ENCODE results near the gene PIR. TPM values are rescaled to one million over a fixed set of nuclear protein-coding genes. Genes with fewer than 3 reads are reported as not detected.

The PIR gene
- under 1 TPM in 1 of 5 donors, not detected in 4; 0.51 TPM for total RNA-seq
- total RNA-seq (2013): not detected
- 0 to 3.5 (median 0.06) reads per million in 29 experiments for total RNA-seq

DNA sequence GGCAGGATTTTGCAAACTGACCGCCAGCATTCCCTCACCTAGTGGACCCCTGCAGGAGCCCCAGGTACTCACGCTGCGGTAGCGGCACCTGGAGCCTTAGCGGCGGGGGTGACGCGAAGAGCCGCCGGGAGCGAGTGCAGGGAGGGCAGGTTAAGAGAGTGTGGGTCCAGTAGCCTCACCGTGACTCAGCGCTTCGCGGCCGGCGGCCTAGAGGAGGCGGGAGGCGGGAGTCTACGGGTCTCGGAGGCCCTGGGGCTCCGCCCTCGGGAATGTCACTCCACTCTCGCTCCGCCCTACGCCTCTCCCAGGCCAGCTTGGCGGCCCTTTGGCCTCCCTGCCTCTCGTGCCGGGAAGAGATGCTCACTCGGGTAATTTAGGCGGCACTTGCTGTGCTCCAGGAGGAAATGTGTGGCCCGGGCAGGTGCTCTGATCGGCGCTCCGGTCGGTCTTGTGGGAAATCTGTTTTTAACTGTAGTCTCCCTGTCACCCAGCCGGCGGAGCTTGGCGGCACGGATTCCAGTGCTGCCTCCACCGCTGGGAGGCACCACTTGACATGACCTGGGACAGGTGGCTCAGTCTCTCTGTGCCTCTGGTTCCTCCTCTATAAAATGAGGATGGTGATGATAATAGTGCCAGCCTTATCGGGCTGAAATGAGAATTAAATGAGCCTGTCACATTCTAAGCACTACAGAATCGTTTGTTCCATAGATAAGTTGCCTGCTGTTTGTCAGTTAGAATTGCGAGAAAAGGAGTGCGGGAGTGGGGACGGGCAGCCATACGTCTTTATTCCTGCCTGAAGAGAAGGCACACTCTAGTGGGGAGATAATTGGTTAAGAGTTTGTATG lies at the start of gene PIR:
Gene PIR, minus strand, starts transcription at position 216 of the 845 bp plus-strand sequence. CDS start 2,076 bp downstream, outside the sequence.
- DNase-seq: peak in 31 of 35 experiments; percentile 0 to 42 (median 9)
- H3K27me3 ChIP-seq (replicated peaks in 1 of 2; ENCODE audit: control insufficient read depth in 2 of 2, extremely low read depth in 1 of 2, insufficient read depth in 2 of 2, low read length in 1 of 2): peaks cover 0 to 4% of the 10 kb centered on the region in 2 experiments
- Mint-ChIP-seq H3K27ac (no peak within 1 kb of the TSS), H3K4me1 (peaks cover 7 to 19% (median 10%) of the 10 kb centered on the region in 3 donors), H3K4me3 (peak within 1 kb of the TSS; percentile 71 to 79 (median 73)), H3K36me3 (no peaks in the 10 kb centered on the region), H3K27me3 (peaks cover 7 to 45% of the 10 kb centered on the region in 2 donors), H3K9me3 (no peaks in the 10 kb centered on the region)
- no peaks in the 10 kb centered on the region for H3K9me3 ChIP-seq
- ATAC-seq (replicated peaks in 1 of 4): peak; percentile 52 to 88 (median 77)
- H3K4me1 ChIP-seq (ENCODE audit: control insufficient read depth in 1 of 2, extremely low read depth in 1 of 2, insufficient read depth in 2 of 2, low read length in 2 of 2): peaks cover 0 to 9% of the 10 kb centered on the region in 2 experiments
- H3K27ac ChIP-seq (ENCODE audit: low read length): no peak within 1 kb of the TSS
- ChIA-PET CTCF (no interaction called here), POLR2A (no interaction called here)
- no peaks in the 10 kb centered on the region for H3K36me3 ChIP-seq (ENCODE audit: control insufficient read depth in 2 of 2, extremely low read depth in 1 of 2, insufficient read depth in 1 of 2, low read length in 1 of 2)
- WGBS (ENCODE audit: insufficient coverage): 12% methylated on average over 12 of the region's 47 CpGs
- H3K4me3 ChIP-seq (ENCODE audit: control insufficient read depth in 1 of 2, extremely low read depth in 1 of 2, low read length in 1 of 2): peak within 1 kb of the TSS; percentile 44 to 48

DNA sequence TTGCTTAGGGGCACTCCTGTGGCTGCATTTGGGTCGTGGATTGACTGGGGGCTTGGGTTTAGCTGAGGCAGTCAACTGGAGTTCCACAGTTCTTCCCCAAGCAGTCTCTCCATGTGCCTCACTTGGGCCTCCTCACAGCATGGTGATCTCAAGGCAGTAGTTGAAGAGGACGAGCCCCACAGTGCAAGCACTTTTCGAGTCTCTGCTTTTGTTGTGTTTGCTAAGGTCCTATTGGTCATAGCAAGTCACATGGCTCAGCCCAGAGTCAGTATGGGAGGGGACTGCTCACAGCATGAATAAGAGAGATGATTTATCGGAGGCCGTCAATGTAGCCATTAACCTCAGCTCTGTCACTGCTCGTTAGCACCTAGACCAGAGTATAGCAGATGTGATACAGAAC lies 37.2 kb upstream of the PIR start:
- Histone ChIP-seq H3K27ac (ENCODE audit: low read length) (no peak overlapping the region), H3K27me3 (replicated peaks in 1 of 2; ENCODE audit: control insufficient read depth in 2 of 2, extremely low read depth in 1 of 2, insufficient read depth in 2 of 2, low read length in 1 of 2) (peaks cover 0 to 2% of the 10 kb centered on the region in 2 experiments), H3K36me3 (ENCODE audit: control insufficient read depth in 2 of 2, extremely low read depth in 1 of 2, insufficient read depth in 1 of 2, low read length in 1 of 2) (no peaks in the 10 kb centered on the region), H3K4me1 (ENCODE audit: control insufficient read depth in 1 of 2, extremely low read depth in 1 of 2, insufficient read depth in 2 of 2, low read length in 2 of 2) (no peaks in the 10 kb centered on the region), H3K9me3 (no peaks in the 10 kb centered on the region), H3K4me3 (ENCODE audit: control insufficient read depth in 1 of 2, extremely low read depth in 1 of 2, low read length in 1 of 2) (no peak overlapping the region)
- Mint-ChIP-seq H3K27me3 (peaks cover 0 to 48% of the 10 kb centered on the region in 2 donors), H3K4me1 (no peaks in the 10 kb centered on the region), H3K27ac (no peak overlapping the region), H3K36me3 (no peaks in the 10 kb centered on the region), H3K4me3 (no peak overlapping the region), H3K9me3 (no peaks in the 10 kb centered on the region)
- ATAC-seq (replicated peaks in 1 of 4) (no peak), DNase-seq (no peak)
- no CpG with 5 or more reads among the region's 6 CpGs for WGBS (ENCODE audit: insufficient coverage)
- CTCF ChIA-PET: no interaction called here
- POLR2A ChIA-PET: no interaction called here

DNA sequence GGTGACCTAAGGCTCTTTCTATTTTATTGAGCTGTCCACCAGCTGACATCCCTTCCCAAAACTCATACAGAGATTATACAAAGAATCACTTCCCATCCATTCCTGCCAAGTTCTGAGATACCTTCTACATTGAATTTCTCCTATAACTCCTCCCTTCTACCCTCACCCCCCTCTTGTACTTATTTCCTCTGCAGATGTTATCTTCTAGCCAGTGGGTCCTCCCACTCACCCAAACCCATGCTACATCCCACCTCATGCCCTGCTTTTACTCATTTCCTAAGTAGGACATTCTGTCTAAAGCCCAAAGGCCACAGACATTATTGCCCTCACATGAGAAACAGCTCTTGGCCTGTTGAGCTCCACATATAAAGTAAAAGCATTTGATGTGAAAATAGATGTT lies 36.0 kb upstream of the PIR start:
- Mint-ChIP-seq H3K27ac (no peak overlapping the region), H3K36me3 (no peaks in the 10 kb centered on the region), H3K27me3 (peaks cover 2 to 51% of the 10 kb centered on the region in 2 donors), H3K4me1 (no peaks in the 10 kb centered on the region), H3K9me3 (no peaks in the 10 kb centered on the region), H3K4me3 (no peak overlapping the region)
- ChIA-PET CTCF (interaction anchor here in 1 of 2 donors (0.6 kb wide), 1 partner anchor 29 kb away, joined by 3 read pairs; no protein-coding TSS in a partner anchor), POLR2A (no interaction called here)
- no peak overlapping the region for H3K27ac ChIP-seq (ENCODE audit: low read length)
- no peak for DNase-seq
- H3K4me1 ChIP-seq (ENCODE audit: control insufficient read depth in 1 of 2, extremely low read depth in 1 of 2, insufficient read depth in 2 of 2, low read length in 2 of 2): no peaks in the 10 kb centered on the region
- no peaks in the 10 kb centered on the region for H3K36me3 ChIP-seq (ENCODE audit: control insufficient read depth in 2 of 2, extremely low read depth in 1 of 2, insufficient read depth in 1 of 2, low read length in 1 of 2)
- no peaks in the 10 kb centered on the region for H3K9me3 ChIP-seq
- H3K4me3 ChIP-seq (ENCODE audit: control insufficient read depth in 1 of 2, extremely low read depth in 1 of 2, low read length in 1 of 2): no peak overlapping the region
- H3K27me3 ChIP-seq (replicated peaks in 1 of 2; ENCODE audit: control insufficient read depth in 2 of 2, extremely low read depth in 1 of 2, insufficient read depth in 2 of 2, low read length in 1 of 2): peaks cover 0 to 2% of the 10 kb centered on the region in 2 experiments
- ATAC-seq (replicated peaks in 1 of 4): no peak

DNA sequence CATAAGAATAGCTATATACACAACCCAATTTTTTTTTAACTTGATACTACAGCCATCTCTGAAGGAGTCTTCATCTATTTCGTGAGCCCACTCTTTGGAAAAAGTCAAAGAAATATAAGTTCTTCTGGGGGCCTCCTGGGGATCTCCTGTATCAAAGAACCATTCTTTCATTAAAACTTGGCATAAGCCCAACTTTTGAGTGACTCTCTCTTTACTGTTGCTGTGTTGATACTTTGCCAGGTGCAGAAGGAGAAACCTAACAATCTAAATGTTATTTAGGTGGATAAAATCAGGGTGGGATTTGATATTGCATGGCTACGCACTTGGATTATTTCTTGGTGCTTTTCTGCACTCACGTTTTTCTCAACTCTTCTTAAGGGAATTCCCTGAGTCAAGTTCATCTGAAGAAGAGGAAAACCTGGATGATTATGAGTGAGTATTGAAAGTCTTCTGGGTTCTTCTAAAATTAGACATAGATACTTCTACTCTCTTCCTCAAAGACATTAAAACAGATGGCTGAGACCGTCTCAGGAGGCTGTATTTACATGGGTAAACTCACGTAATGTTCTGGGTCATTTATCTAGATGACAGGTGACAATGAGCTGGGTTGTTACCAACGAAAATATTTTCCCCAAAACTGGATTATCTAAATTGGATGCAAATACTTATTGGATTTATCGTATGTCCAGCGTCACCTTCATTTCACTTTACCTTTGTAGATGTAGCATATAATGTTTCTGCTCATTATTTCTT lies 32.7 kb upstream of the PIR start:
- Mint-ChIP-seq H3K4me3 (no peak overlapping the region), H3K36me3 (no peaks in the 10 kb centered on the region), H3K4me1 (no peaks in the 10 kb centered on the region), H3K27me3 (peaks cover 4 to 57% of the 10 kb centered on the region in 2 donors), H3K27ac (no peak overlapping the region), H3K9me3 (no peaks in the 10 kb centered on the region)
- Histone ChIP-seq H3K27me3 (replicated peaks in 1 of 2; ENCODE audit: control insufficient read depth in 2 of 2, extremely low read depth in 1 of 2, insufficient read depth in 2 of 2, low read length in 1 of 2) (peaks cover 0 to 2% of the 10 kb centered on the region in 2 experiments), H3K36me3 (ENCODE audit: control insufficient read depth in 2 of 2, extremely low read depth in 1 of 2, insufficient read depth in 1 of 2, low read length in 1 of 2) (no peaks in the 10 kb centered on the region), H3K4me3 (ENCODE audit: control insufficient read depth in 1 of 2, extremely low read depth in 1 of 2, low read length in 1 of 2) (no peak overlapping the region), H3K27ac (ENCODE audit: low read length) (no peak overlapping the region), H3K9me3 (no peaks in the 10 kb centered on the region), H3K4me1 (ENCODE audit: control insufficient read depth in 1 of 2, extremely low read depth in 1 of 2, insufficient read depth in 2 of 2, low read length in 2 of 2) (no peaks in the 10 kb centered on the region)
- ChIA-PET POLR2A (no interaction called here), CTCF (no interaction called here)
- ATAC-seq (replicated peaks in 1 of 4): no peak
- no CpG with 5 or more reads among the region's 8 CpGs for WGBS (ENCODE audit: insufficient coverage)
- DNase-seq: no peak

DNA sequence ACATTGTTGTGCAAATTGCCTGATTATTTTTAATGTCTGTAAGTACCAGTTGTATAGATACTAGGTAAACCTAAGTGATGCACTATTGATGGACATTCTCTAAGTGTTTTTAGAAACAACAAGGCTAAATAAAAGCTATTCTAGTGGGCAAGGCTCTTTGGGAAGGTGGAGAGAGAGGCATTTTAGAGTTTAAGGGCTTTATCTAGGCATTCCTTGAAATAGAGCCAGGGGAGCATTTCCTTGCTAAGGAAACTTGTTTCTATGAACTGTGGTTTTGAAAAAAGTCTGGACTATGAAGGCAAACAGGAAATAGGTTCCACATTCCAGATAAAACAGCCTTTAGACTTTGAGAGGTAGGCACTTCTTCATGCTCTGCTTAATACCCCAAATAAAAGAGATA lies 31.3 kb upstream of the PIR start:
- H3K27ac Mint-ChIP-seq: no peak overlapping the region

DNA sequence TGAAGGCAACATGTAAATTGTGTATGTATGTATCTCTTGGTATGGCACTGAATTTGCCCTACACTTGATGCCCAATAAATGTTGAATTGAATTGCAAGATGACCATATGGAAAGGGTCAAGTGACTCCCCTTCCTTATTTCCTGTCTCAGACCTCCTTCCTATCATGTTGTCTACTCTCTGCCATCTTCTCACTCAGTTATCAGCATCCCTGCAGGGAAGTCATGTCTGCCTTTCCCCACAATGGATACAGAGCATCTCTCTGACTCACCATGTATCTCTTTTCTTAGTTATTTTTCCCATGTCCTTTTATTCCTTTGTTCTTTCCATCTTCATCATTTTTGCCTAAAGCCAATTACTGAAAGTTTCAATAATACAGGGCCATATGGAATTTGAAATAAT lies 30.0 kb upstream of the PIR start:
- Histone ChIP-seq H3K9me3 (no peaks in the 10 kb centered on the region), H3K4me1 (ENCODE audit: control insufficient read depth in 1 of 2, extremely low read depth in 1 of 2, insufficient read depth in 2 of 2, low read length in 2 of 2) (no peaks in the 10 kb centered on the region), H3K36me3 (ENCODE audit: control insufficient read depth in 2 of 2, extremely low read depth in 1 of 2, insufficient read depth in 1 of 2, low read length in 1 of 2) (no peaks in the 10 kb centered on the region), H3K4me3 (ENCODE audit: control insufficient read depth in 1 of 2, extremely low read depth in 1 of 2, low read length in 1 of 2) (no peak overlapping the region), H3K27me3 (replicated peaks in 1 of 2; ENCODE audit: control insufficient read depth in 2 of 2, extremely low read depth in 1 of 2, insufficient read depth in 2 of 2, low read length in 1 of 2) (peaks cover 0 to 2% of the 10 kb centered on the region in 2 experiments), H3K27ac (ENCODE audit: low read length) (no peak overlapping the region)
- no peak overlapping the region for H3K4me3 Mint-ChIP-seq
- POLR2A ChIA-PET: no interaction called here
- H3K27me3 Mint-ChIP-seq: peaks cover 4 to 46% of the 10 kb centered on the region in 2 donors
- H3K36me3 Mint-ChIP-seq: no peaks in the 10 kb centered on the region
- H3K4me1 Mint-ChIP-seq: no peaks in the 10 kb centered on the region
- CTCF ChIA-PET: no interaction called here
- DNase-seq: no peak
- ATAC-seq (replicated peaks in 1 of 4): no peak
- no peaks in the 10 kb centered on the region for H3K9me3 Mint-ChIP-seq
- H3K27ac Mint-ChIP-seq: no peak overlapping the region

More for the DNA sequence above, 31.3 kb upstream of the PIR start:
- H3K4me1 ChIP-seq (ENCODE audit: control insufficient read depth in 1 of 2, extremely low read depth in 1 of 2, insufficient read depth in 2 of 2, low read length in 2 of 2): no peaks in the 10 kb centered on the region
- Mint-ChIP-seq H3K36me3 (no peaks in the 10 kb centered on the region), H3K9me3 (no peaks in the 10 kb centered on the region), H3K4me1 (no peaks in the 10 kb centered on the region), H3K27me3 (peaks cover 4 to 54% of the 10 kb centered on the region in 2 donors), H3K4me3 (no peak overlapping the region)
- peaks cover 0 to 2% of the 10 kb centered on the region in 2 experiments for H3K27me3 ChIP-seq (replicated peaks in 1 of 2; ENCODE audit: control insufficient read depth in 2 of 2, extremely low read depth in 1 of 2, insufficient read depth in 2 of 2, low read length in 1 of 2)
- H3K36me3 ChIP-seq (ENCODE audit: control insufficient read depth in 2 of 2, extremely low read depth in 1 of 2, insufficient read depth in 1 of 2, low read length in 1 of 2): no peaks in the 10 kb centered on the region
- POLR2A ChIA-PET: no interaction called here
- CTCF ChIA-PET: no interaction called here
- ATAC-seq (replicated peaks in 1 of 4): no peak
- H3K27ac ChIP-seq (ENCODE audit: low read length): no peak overlapping the region
- no peaks in the 10 kb centered on the region for H3K9me3 ChIP-seq
- no peak for DNase-seq
- H3K4me3 ChIP-seq (ENCODE audit: control insufficient read depth in 1 of 2, extremely low read depth in 1 of 2, low read length in 1 of 2): no peak overlapping the region

All from T-cell (primary cell).